HG03039 (cell line): ENCODE measurements around the gene MAP3K20.
A peak's percentile ranks its signal among the peaks of the same experiment; 100 is the strongest.
"Not testable (repeated sequence)": the region's sequence is repeated elsewhere in the genome, so short reads cannot be mapped to it uniquely, and the experiment has no call there.

ENCODE experiments used
- ATAC-seq: cut with Tn5 transposase; IDR thresholded peaks from one replicate; pipeline ENCODE4 v1.9.1; 2021; ENCODE audit warnings: mild to moderate bottlenecking, moderate library complexity; ENCODE audit not compliant: unreplicated experiment

The MAP3K20 gene

GRCh38 chr2:173193925-173194324, 118.3 kb downstream of the MAP3K20 start:
- no peak for ATAC-seq

DNA sequence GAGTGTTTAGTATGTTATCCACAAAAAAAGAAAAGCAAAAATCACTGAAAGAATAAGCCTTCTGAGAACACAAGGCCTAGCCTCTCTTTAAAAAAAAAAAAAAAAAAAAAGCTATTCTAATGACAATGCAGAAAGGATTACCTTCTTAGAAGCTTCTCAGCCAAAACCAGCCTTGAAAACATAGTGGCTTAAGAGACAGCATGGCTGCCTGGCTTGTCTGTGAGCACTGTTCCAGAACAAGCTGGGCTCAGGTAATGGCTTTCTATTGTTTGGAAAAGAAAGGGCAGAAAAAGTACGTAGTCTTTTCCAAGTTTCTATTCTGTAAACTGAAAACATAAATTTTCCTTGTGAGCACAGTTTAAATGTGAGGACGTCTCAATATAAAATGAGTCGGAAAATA, 119.5 kb downstream of the MAP3K20 start:
- ATAC-seq, result no peak

- ATAC-seq, result no peak
These were observed 120.4 kb downstream of the MAP3K20 start for GRCh38 chr2:173196080-173196479.

DNA sequence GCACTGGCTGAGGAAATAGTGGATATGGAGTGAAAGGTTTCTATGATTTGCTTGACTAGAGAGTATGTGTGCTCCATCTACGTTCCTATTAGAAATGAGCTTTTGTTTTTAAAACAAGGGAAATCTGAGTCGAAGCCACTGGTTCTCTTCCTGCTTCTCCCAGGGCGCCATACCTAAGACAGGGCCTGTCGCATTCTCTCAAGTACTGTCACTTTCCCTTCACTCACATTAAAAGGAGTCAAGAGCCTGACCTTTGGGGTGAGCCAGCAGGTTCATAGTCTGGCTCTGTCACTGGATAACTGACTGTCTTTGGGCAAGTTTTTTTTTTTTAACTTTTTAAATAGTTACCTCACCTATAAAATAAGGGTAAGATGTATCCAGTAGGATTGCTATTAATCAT, 121.0 kb downstream of the MAP3K20 start:
- ATAC-seq, result no peak

- ATAC-seq, result no peak
These were observed 122.7 kb downstream of the MAP3K20 start for GRCh38 chr2:173198327-173198726.

- ATAC-seq, result no peak
These were observed 123.6 kb downstream of the MAP3K20 start for GRCh38 chr2:173199294-173199693.

DNA sequence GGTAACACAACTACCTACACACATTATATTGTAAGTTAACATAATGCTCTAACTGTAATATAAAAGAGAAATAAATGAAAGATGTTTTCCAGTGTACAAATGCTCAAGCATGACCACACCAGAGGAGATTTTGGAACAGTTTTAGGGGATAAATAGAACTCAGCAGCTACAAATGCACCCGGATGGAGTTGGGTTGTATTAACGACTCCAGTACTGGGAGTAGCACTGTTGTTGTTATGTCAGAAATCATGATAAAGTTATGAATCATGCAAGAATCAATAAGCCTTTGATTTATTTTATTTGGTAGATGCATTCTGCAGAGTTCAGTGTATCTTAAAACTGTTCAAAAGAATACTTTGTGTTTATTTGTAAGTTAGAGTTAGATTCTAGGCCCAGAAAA, 126.9 kb downstream of the MAP3K20 start:
- no peak for ATAC-seq

DNA sequence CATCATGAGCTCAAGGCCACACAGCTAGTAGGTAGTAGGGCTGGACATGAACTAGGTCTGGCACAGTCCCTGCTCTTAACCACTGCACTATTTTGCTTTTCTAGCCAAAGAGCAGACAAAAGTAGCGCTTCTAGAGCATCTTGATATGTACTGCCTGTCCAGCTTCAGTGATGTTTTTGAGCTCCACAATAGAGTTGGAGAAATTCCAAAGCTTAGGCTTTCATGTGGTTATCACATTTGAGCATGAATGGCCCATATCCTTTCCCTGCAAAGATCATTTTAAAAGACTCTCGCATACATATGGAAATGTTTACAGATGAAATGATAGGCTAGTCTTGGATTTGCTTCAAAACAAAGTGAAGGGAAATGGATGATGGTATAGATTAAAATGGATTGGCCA, 128.7 kb downstream of the MAP3K20 start:
- no peak for ATAC-seq

DNA sequence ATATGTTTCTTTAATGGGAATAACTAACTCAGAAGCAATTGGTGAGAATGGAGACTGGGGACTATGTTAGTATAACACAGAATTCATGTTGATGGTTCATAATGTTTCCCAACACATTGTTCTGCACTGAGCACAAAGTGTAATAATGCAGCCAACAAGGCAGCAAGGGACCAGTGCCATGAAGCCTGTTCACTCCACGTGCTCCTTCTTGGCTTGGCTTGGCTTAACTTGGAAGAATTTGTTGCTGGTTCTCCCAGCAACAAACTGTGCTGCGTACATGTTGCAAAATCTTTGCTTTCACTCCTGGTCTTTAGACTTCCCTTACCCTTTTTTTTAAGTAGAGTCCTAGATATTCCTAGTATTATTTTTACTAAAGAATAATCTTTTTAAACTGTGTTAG, 129.7 kb downstream of the MAP3K20 start:
- no peak for ATAC-seq

GRCh38 chr2:173207124-173207523, 131.5 kb downstream of the MAP3K20 start:
- ATAC-seq, result not testable (repeated sequence)

DNA sequence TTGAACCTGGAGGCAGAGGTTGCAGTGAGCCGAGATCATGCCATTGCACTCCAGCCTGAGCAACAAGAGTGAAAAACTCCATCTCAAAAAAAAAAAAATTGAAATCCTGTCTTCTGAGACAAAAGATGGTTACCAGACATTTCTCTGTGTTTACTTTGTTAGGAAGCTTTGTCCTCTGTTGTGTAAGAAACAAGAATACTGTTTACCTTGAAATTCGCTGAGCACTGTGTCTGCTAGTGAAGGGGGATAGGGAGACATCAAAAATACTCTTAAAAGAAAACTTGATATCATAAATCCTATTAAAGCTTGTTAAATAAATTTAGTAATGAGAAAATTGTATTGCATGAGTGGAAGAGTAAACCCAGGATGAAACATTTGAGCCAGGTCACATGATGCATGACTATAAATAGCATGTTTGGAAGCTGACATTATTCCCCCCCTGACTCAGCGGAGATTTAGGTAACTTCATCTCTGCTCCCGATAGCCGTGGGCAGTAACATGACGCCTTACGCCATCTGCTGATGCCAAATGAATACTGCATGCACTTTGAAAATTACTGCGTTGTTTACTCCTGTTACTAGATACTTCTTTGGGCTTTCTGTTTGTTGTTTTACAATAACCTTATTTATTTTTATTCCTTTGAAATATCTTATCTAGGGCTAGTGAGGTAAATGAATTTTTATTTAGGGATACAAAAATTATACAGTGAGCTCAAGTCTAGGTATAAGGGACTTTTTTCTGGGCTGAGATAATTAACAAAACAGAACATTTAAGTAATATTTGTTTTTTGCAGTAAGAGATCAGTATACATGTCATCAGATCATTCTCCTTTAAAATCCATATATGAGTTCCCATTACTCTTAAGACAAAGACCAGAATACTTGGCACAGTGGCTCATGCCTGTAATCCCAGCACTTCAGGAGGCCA, 134.9 kb downstream of the MAP3K20 start:
- ATAC-seq, result no peak

DNA sequence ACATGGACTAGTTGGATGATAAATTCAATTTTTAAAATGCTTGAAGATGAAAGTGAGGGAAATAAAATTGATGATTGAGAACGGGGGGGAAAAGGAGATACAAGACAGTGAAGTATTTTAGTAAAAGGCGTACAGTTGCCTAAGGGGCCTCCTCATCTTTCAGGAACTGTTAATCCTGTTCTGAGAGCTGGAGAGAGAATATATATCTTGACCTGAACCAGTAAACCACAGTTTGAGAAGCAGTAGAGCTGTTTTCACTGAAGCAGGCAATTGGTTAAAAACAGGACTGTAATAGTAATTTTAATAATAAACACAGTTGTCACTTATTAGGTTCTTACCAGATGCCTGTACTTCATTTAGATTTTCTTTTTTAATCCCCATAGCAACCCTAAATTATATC, 137.5 kb downstream of the MAP3K20 start:
- no peak for ATAC-seq

DNA sequence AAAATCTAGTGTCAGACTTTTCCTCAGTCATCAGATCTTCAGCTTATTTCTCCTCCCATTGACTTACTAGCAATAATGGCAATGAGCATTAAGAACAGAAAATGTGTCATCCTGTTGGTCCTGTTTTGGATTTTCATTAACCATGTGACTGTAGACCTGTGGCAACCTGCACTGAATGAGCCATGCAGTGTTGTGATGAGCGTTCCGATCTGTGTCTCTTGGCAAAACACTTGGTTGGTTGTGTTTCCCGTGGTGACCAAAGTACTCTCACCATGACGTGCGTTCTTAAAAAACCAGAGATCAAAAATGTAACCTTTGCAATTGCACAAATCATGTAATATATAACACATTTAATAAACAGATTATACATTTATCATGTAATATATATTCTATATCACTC, 138.6 kb downstream of the MAP3K20 start:
- no peak for ATAC-seq

- no peak for ATAC-seq
These were observed 139.7 kb downstream of the MAP3K20 start for GRCh38 chr2:173215316-173215715.

DNA sequence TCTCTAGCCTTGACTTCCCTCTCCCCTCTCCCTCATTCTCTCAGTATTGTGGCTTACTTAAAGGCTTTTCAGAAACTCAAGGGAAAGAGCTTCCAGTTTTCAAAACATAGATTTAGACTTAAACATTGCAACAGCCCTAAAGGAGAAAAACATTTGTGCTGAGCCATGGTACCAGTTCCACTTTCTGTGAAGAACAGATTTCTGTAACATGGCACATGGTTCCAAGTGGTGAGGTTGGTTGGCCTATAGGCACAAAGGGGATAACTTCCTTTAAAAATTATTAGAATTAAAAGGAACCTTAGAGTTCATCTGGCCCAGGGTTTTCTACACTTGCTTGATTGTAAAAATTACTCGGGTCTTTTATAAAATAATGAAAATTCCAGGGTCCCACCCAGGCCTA, 140.4 kb downstream of the MAP3K20 start:
- no peak for ATAC-seq

- ATAC-seq, result no peak
These were observed 141.0 kb downstream of the MAP3K20 start for GRCh38 chr2:173216668-173217067.

- ATAC-seq, result no peak
These were observed 141.6 kb downstream of the MAP3K20 start for GRCh38 chr2:173217116-173217840.

- ATAC-seq, result no peak
These were observed 142.8 kb downstream of the MAP3K20 start for GRCh38 chr2:173218326-173219056.

DNA sequence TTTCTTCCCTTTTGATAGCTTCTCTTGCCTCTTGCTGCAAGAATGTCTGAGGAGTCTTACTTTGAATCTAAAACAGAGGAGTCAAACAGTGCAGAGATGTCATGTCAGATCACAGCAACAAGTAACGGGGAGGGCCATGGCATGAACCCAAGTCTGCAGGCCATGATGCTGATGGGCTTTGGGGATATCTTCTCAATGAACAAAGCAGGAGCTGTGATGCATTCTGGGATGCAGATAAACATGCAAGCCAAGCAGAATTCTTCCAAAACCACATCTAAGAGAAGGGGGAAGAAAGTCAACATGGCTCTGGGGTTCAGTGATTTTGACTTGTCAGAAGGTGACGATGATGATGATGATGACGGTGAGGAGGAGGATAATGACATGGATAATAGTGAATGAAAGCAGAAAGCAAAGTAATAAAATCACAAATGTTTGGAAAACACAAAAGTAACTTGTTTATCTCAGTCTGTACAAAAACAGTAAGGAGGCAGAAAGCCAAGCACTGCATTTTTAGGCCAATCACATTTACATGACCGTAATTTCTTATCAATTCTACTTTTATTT, 145.6 kb downstream of the MAP3K20 start:
- ATAC-seq, result no peak

DNA sequence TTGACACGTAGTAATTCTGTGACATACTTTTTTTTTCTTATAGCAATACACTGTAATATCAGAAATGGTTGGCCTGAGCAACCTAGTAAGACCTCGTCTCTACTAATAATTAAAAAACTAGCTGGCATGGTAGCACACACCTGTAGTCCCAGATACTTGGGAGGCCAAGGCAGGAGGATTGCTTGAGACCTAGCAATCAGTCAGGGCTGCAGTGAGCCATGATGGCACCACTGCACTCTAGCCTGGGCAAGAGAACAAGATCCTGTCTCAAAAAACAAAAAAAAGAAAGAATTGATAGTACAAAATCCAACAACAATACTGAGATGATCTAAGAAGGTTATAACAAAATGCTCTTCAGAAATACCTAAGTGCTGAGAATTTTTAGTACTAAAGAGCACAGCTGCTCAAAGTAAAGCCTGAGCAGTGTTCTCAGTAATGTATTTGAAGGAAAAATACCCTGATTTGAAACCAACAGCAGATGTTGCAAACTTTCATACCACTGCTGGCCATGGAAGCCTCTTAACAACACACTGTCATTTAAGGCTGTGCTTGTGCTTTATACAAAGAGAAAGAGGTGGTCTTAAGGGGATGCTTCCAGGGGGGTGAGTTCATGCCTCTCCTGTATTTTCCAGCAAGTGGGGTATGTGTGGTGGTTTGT, 146.4 kb downstream of the MAP3K20 start:
- ATAC-seq, result peak; percentile 70

GRCh38 chr2:173223871-173224270, 148.2 kb downstream of the MAP3K20 start:
- no peak for ATAC-seq
